HepG2 (cell line): Measurements from ENCODE around the gene NBEA. TPM values are rescaled to one million over a fixed set of nuclear protein-coding genes. Genes with fewer than 3 reads are reported as not detected.

Experiments
- ATAC-seq: fragments of 200-7000 bp; cut with Tn5 transposase; 3 replicates; pipeline ENCODE4 v1.9.1; 2020; ENCODE audit warnings: mild to moderate bottlenecking, moderate library complexity
- BruUV-seq: library from RNA; stranded (reverse); fragments of 400-500 nt; replicated peaks from 2 replicates; lab custom pipeline; 2021; lab: Mats Ljungman, UMichigan
- CTCF ChIA-PET: fragments of 300-600 bp; formaldehyde crosslinking; extraction: SDS; loops from one replicate; lab custom pipeline; 2021; ENCODE audit warnings: low total read pairs, inconsistent platforms, low intra/inter-chr PET ratio; lab: Yijun Ruan, JAX
- POLR2A ChIA-PET: fragments of 350-600 bp; sonication (Branson Sonifier 250); formaldehyde crosslinking; loops from one replicate; lab custom pipeline; 2020; ENCODE audit warnings: antibody characterized with exemption, inconsistent platforms; lab: Yijun Ruan, JAX
- DNase-seq: peaks from one replicate; pipeline ENCODE4 v3.0.0-alpha.2; 2015; ENCODE audit warnings: low spot score
- FAIRE-seq: peaks from 3 replicates; lab custom pipeline; 2011; peaks lifted over from hg19 to GRCh38; lab: Jason Lieb, UNC
- H2AFZ ChIP-seq: one replicate; pipeline ENCODE4 v1.6.1; 2011; ENCODE audit warnings: low read length, inconsistent platforms
- H3K27ac ChIP-seq: fragments of 300-600 bp; 3 replicates; pipeline ENCODE4 v1.8.0; 2011; ENCODE audit warnings: mixed run types, mild to moderate bottlenecking, mixed read lengths, low read length, inconsistent platforms; ENCODE audit not compliant: insufficient read depth; ENCODE audit errors: extremely low read length
- H3K27me3 ChIP-seq, 2 experiments: fragments of 200-600 bp in 1 of 2; 2 replicates in 1 of 2; 3 replicates in 1 of 2; pipeline versions ENCODE4 v1.6.0 to v1.8.0; 2011; ENCODE audit warnings: low read length in 2 of 2, mild to moderate bottlenecking in 2 of 2, moderate library complexity in 2 of 2, inconsistent platforms in 1 of 2; ENCODE audit not compliant: insufficient read depth in 2 of 2, control insufficient read depth in 1 of 2
- H3K36me3 ChIP-seq, 2 experiments: fragments of 200-600 bp in 1 of 2; replicated peaks in 1 of 2; 2 replicates in 1 of 2; 3 replicates in 1 of 2; pipeline versions ENCODE4 v1.5.1 to v1.8.0; 2011; ENCODE audit warnings: low read length in 2 of 2, inconsistent platforms in 1 of 2; ENCODE audit not compliant: insufficient read depth in 2 of 2, control insufficient read depth in 1 of 2
- H3K4me1 ChIP-seq: 2 replicates; pipeline ENCODE4 v1.5.1; 2012; ENCODE audit warnings: low read length, inconsistent platforms; ENCODE audit not compliant: insufficient read depth
- H3K4me2 ChIP-seq: 2 replicates; pipeline ENCODE4 v1.6.0; 2011; ENCODE audit warnings: low read depth, low read length, inconsistent platforms
- H3K4me3 ChIP-seq, 3 experiments: fragments of 200-600 bp in 1 of 3; sonication (generic), shearing (Covaris generic) in 1 of 3; replicated peaks in 1 of 3; 2 replicates each; pipeline ENCODE4 v1.5.1; 2011 to 2016; ENCODE audit warnings: low read length in 3 of 3, inconsistent platforms in 2 of 3, low read depth in 2 of 3, mild to moderate bottlenecking in 2 of 3, control low read depth in 1 of 3, mixed read lengths in 1 of 3; ENCODE audit not compliant: insufficient read depth in 1 of 3
- H3K79me2 ChIP-seq: one replicate; pipeline ENCODE4 v1.6.1; 2011; ENCODE audit warnings: low read length, inconsistent platforms; ENCODE audit not compliant: insufficient read depth
- H3K9ac ChIP-seq: 2 replicates; pipeline ENCODE4 v1.6.0; 2011; ENCODE audit warnings: mild to moderate bottlenecking, low read depth, low read length, inconsistent platforms; ENCODE audit not compliant: insufficient read depth
- H3K9me3 ChIP-seq: 2 replicates; pipeline ENCODE4 v1.5.1; 2012; ENCODE audit warnings: mild to moderate bottlenecking, low read length
- H4K20me1 ChIP-seq: 2 replicates; pipeline ENCODE4 v1.6.0; 2011; ENCODE audit warnings: inconsistent platforms, mild to moderate bottlenecking, low read length, moderate library complexity; ENCODE audit not compliant: insufficient read depth
- AHR ChIP-seq: IDR thresholded peaks from 2 replicates; pipeline ENCODE4 v1.6.1; 2018; ENCODE audit warnings: missing genetic modification reagents, missing compliant biosample characterization
- ATF4 ChIP-seq, 2 experiments: fragments of 450-650 bp in 1 of 2; sonication (generic) in 1 of 2; formaldehyde crosslinking; IDR thresholded peaks; 2 replicates each; pipeline versions ENCODE4 v1.5.0 to v1.8.0; 2020 to 2022; ENCODE audit warnings: mild to moderate bottlenecking in 1 of 2, missing genetic modification reagents in 1 of 2
- JUND ChIP-seq: sonication (generic); formaldehyde crosslinking; IDR thresholded peaks from 2 replicates; pipeline ENCODE4 v1.8.0; 2022; ENCODE audit warnings: mild to moderate bottlenecking, missing genetic modification reagents
- KLF6 ChIP-seq: IDR thresholded peaks from 2 replicates; pipeline ENCODE4 v1.8.0; 2016; ENCODE audit warnings: missing biosample characterization, missing genetic modification reagents
- MEIS2 ChIP-seq: sonication (generic); formaldehyde crosslinking; IDR thresholded peaks from 2 replicates; pipeline ENCODE4 v1.9.0; 2021; ENCODE audit warnings: mild to moderate bottlenecking, missing genetic modification reagents
- MTA1 ChIP-seq: sonication (generic); formaldehyde crosslinking; IDR thresholded peaks from 2 replicates; pipeline ENCODE4 v1.4.0; 2020; ENCODE audit warnings: missing genetic modification reagents, mild to moderate bottlenecking, borderline replicate concordance
- PLSCR1 ChIP-seq: sonication (generic); formaldehyde crosslinking; IDR thresholded peaks from 2 replicates; pipeline ENCODE4 v1.5.0; 2020; ENCODE audit warnings: missing genetic modification reagents, mild to moderate bottlenecking, borderline replicate concordance
- SALL1 ChIP-seq: sonication (generic); formaldehyde crosslinking; IDR thresholded peaks from 2 replicates; pipeline ENCODE4 v1.8.0; 2022; ENCODE audit warnings: mild to moderate bottlenecking, missing genetic modification reagents
- TFAP4 ChIP-seq: sonication (generic); IDR thresholded peaks from 2 replicates; pipeline ENCODE4 v1.6.1; 2016; ENCODE audit warnings: low read depth, borderline replicate concordance
- ZBTB44 ChIP-seq: sonication (generic); formaldehyde crosslinking; IDR thresholded peaks from 2 replicates; pipeline ENCODE4 v1.4.0; 2020; ENCODE audit warnings: missing genetic modification reagents
- ZFYVE20 ChIP-seq: sonication (generic); formaldehyde crosslinking; IDR thresholded peaks from 2 replicates; pipeline ENCODE4 v1.8.0; 2023; ENCODE audit warnings: low read depth, mild to moderate bottlenecking, moderate library complexity, missing genetic modification reagents, borderline replicate concordance
- WGBS: methylation state at CpG from one replicate; pipeline ENCODE4 v1.1.6; 2017; ENCODE audit warnings: low lambda C conversion rate; 5-methylcytosine and 5-hydroxymethylcytosine counted together
- in situ Hi-C: cut with HindIII; loops from 2 replicates; pipeline ENCODE4 v1.10.0; 2017; ENCODE audit warnings: low pct_unique_long_range_greater_than_20kb; ENCODE audit not compliant: extremely low pct_ligation_motif_present
- intact Hi-C: fragments of 100-400 bp; cut with micrococcal nuclease; formaldehyde crosslinking; loops from one replicate; pipeline ENCODE4 v1.10.0; 2022; ENCODE audit not compliant: unreplicated experiment
- polyA plus RNA-seq, 8 experiments: library from polyadenylated mRNA; depleted of rRNA in 3 of 8; stranded (reverse) in 7 of 8; unstranded in 1 of 8; fragments of >200 nt; fragmentation: Illumina TruSeq in 4 of 8; extraction: Trizol in 4 of 8; gene quantifications; 2 replicates each; pipeline versions ENCODE4 v1.2.1 to v1.2.3, GENCODE V29; 2011 to 2016; ENCODE audit warnings: low read depth in 4 of 8, missing spikeins in 1 of 8, mixed read lengths in 1 of 8; ENCODE audit not compliant: insufficient read depth in 1 of 8
- total RNA-seq, 5 experiments: library from RNA; depleted of rRNA; stranded (reverse); fragments of >200 nt; fragmentation: Illumina TruSeq; extraction: Trizol; gene quantifications; 2 replicates each; pipeline ENCODE4 v1.2.3, GENCODE V29; 2016; ENCODE audit warnings: low read depth in 1 of 5

NBEA gene
- total and polyA plus RNA-seq, 2 of the 13 experiments (the other 11 are each of a cell fraction or from before 2014, with no cell fraction given), result 2.7 to 2.8 TPM

GRCh38 chr13:35500144-35500543 lies 558.1 kb downstream of the NBEA start (continued):
- no peak for TF ChIP-seq TFAP4

GRCh38 chr13:35501661-35502235 lies 559.7 kb downstream of the NBEA start:
- ATAC-seq (no peak), DNase-seq (no peak), FAIRE-seq (no peak)
- no peak overlapping the region for H3K4me2 ChIP-seq
- no peaks in the 10 kb centered on the region for H4K20me1 ChIP-seq
- no peaks in the 10 kb centered on the region for H3K79me2 ChIP-seq
- ChIA-PET POLR2A (no interaction called here), CTCF (no interaction called here)
- no peak overlapping the region for H3K27ac ChIP-seq
- H3K36me3 ChIP-seq, result no peaks in the 10 kb centered on the region
- no peaks in the 10 kb centered on the region; a peak in 1 of 5 replicates for H3K27me3 ChIP-seq
- BruUV-seq, result no TSS peak
- no peak overlapping the region for H2AFZ ChIP-seq
- no peaks in the 10 kb centered on the region for H3K4me1 ChIP-seq
- H3K9ac ChIP-seq, result no peak overlapping the region
- H3K9me3 ChIP-seq, result no peaks in the 10 kb centered on the region
- TF ChIP-seq MEIS2 (CRISPR knock-in tag) (no peak), AHR (CRISPR knock-in tag) (no peak), JUND (CRISPR knock-in tag) (no peak), MTA1 (CRISPR knock-in tag) (no peak), PLSCR1 (CRISPR knock-in tag) (no peak), SALL1 (CRISPR knock-in tag) (no peak), ATF4 (CRISPR knock-in tag; IDR thresholded peaks at IDR 0.05) (no peak), ZBTB44 (CRISPR knock-in tag) (no peak), KLF6 (CRISPR knock-in tag) (no peak), ZFYVE20 (CRISPR knock-in tag) (no peak)
- WGBS, result 12% methylated on average over 6 of the region's 6 CpGs
- intact Hi-C loops, result no loop called here
- no peak overlapping the region for H3K4me3 ChIP-seq
- in situ Hi-C loops, result no loop called here
